Smooth muscle cell (in vitro differentiated cells): ENCODE measurements around the gene EYA3. TPM values are rescaled to one million over a fixed set of nuclear protein-coding genes. Genes with fewer than 3 reads are reported as not detected.
A peak's percentile ranks its signal among the peaks of the same experiment; 100 is the strongest.

Experiments
- DNase-seq: peaks from one replicate; lab custom pipeline; 2025; ENCODE audit not compliant: unreplicated experiment; lab: John Stamatoyannopoulos, UW
- H2AFZ ChIP-seq: fragments of 200-600 bp; sonication (generic); 2 replicates; pipeline ENCODE4 v1.6.0; 2016; ENCODE audit warnings: antibody characterized with exemption, low read depth, mild to moderate bottlenecking
- H3F3A ChIP-seq: fragments of 200-600 bp; sonication (generic); 2 replicates; pipeline ENCODE4 v1.6.0; 2017; ENCODE audit warnings: antibody characterized with exemption, low read depth
- H3K27ac ChIP-seq: fragments of 200-600 bp; sonication (generic); 2 replicates; pipeline ENCODE4 v1.5.1; 2016; ENCODE audit warnings: low read depth, mild to moderate bottlenecking
- H3K27me3 ChIP-seq: fragments of 200-600 bp; sonication (generic); 2 replicates; pipeline ENCODE4 v1.6.1; 2016; ENCODE audit warnings: low read depth, mild to moderate bottlenecking
- H3K36me3 ChIP-seq: fragments of 200-600 bp; sonication (generic); 2 replicates; pipeline ENCODE4 v1.5.1; 2016; ENCODE audit warnings: low read depth
- H3K4me1 ChIP-seq: fragments of 200-600 bp; sonication (generic); 2 replicates; pipeline ENCODE4 v1.5.1; 2016; ENCODE audit warnings: low read depth
- H3K4me2 ChIP-seq: fragments of 200-600 bp; sonication (generic); 2 replicates; pipeline ENCODE4 v1.6.0; 2016; ENCODE audit warnings: mild to moderate bottlenecking
- H3K4me3 ChIP-seq: fragments of 200-600 bp; sonication (generic); 2 replicates; pipeline ENCODE4 v1.5.1; 2016; ENCODE audit warnings: mild to moderate bottlenecking
- H3K79me2 ChIP-seq: fragments of 200-600 bp; sonication (generic); 2 replicates; pipeline ENCODE4 v1.6.0; 2016; ENCODE audit warnings: low read depth, mild to moderate bottlenecking
- H3K9ac ChIP-seq: fragments of 200-600 bp; sonication (generic); 2 replicates; pipeline ENCODE4 v1.6.0; 2016; ENCODE audit warnings: low read depth
- H3K9me3 ChIP-seq: fragments of 200-600 bp; sonication (generic); replicated peaks from 2 replicates; pipeline ENCODE4 v1.5.1; 2016; ENCODE audit warnings: low read depth
- H4K20me1 ChIP-seq: fragments of 200-600 bp; sonication (generic); 2 replicates; pipeline ENCODE4 v1.6.0; 2016; ENCODE audit warnings: low read depth
- CTCF ChIP-seq: fragments of 200-600 bp; sonication (generic); IDR thresholded peaks from 2 replicates; pipeline ENCODE4 v1.5.1; 2017; ENCODE audit warnings: borderline replicate concordance, mild to moderate bottlenecking, antibody characterized with exemption; ENCODE audit not compliant: insufficient read depth, poor library complexity, severe bottlenecking
- WGBS: methylation state at CpG from one replicate; pipeline ENCODE4 v1.1.7; 2016; ENCODE audit warnings: low lambda C conversion rate; 5-methylcytosine and 5-hydroxymethylcytosine counted together
- polyA plus RNA-seq: library from polyadenylated mRNA; unstranded; fragments of >200 nt; fragmentation: Nextera tagmentation; extraction: Ambion mirVana; gene quantifications from 2 replicates; pipeline ENCODE4 v1.2.1, GENCODE V29; 2016
- total RNA-seq: library from RNA; depleted of rRNA; stranded (reverse); fragments of >200 nt; gene quantifications from 2 replicates; pipeline ENCODE4 v1.2.3, GENCODE V29; 2014

The EYA3 gene
- total and polyA plus RNA-seq, 2 experiments from 2014 or later = 3.8 to 17.1 TPM

- no peaks in the 10 kb centered on the region for H3K9me3 ChIP-seq
- no peaks in the 10 kb centered on the region for H3K27me3 ChIP-seq
- H3F3A ChIP-seq = no peaks in the 10 kb centered on the region
- no peak for DNase-seq
- H3K36me3 ChIP-seq = no peaks in the 10 kb centered on the region
- H3K4me1 ChIP-seq = no peaks in the 10 kb centered on the region
- H3K79me2 ChIP-seq = no peaks in the 10 kb centered on the region
- no peak overlapping the region for H3K4me3 ChIP-seq
- no peak for TF ChIP-seq CTCF
- H2AFZ ChIP-seq = no peak overlapping the region
- H4K20me1 ChIP-seq = no peaks in the 10 kb centered on the region
- H3K4me2 ChIP-seq = no peak overlapping the region
- no peak overlapping the region for H3K9ac ChIP-seq
- H3K27ac ChIP-seq = no peak overlapping the region
Observed at GRCh38 chr1:28037206-28037605, 51.2 kb downstream of the EYA3 start.

GRCh38 chr1:28036431-28036830, 52.0 kb downstream of the EYA3 start:
- no peak for DNase-seq
- 100% methylated on average over 2 of the region's 2 CpGs for WGBS
- no peak overlapping the region for H3K4me2 ChIP-seq
- H3K4me1 ChIP-seq = no peaks in the 10 kb centered on the region
- H3K27ac ChIP-seq = no peak overlapping the region
- H3K9ac ChIP-seq = no peak overlapping the region
- TF ChIP-seq CTCF = no peak
- no peaks in the 10 kb centered on the region for H3K79me2 ChIP-seq
- H3K4me3 ChIP-seq = no peak overlapping the region
- no peaks in the 10 kb centered on the region for H3K9me3 ChIP-seq
- H3F3A ChIP-seq = no peaks in the 10 kb centered on the region
- H3K36me3 ChIP-seq = no peaks in the 10 kb centered on the region
- no peak overlapping the region for H2AFZ ChIP-seq
- no peaks in the 10 kb centered on the region for H3K27me3 ChIP-seq
- H4K20me1 ChIP-seq = no peaks in the 10 kb centered on the region

GRCh38 chr1:28035420-28035819, 53.0 kb downstream of the EYA3 start:
- 93% methylated on average over 4 of the region's 4 CpGs for WGBS
- Histone ChIP-seq H3K9ac (no peak overlapping the region), H3K27ac (no peak overlapping the region), H2AFZ (no peak overlapping the region), H3F3A (no peaks in the 10 kb centered on the region), H3K4me1 (no peaks in the 10 kb centered on the region), H3K9me3 (no peaks in the 10 kb centered on the region), H4K20me1 (no peaks in the 10 kb centered on the region), H3K79me2 (no peaks in the 10 kb centered on the region), H3K36me3 (no peaks in the 10 kb centered on the region), H3K4me3 (no peak overlapping the region), H3K4me2 (no peak overlapping the region), H3K27me3 (no peaks in the 10 kb centered on the region)
- TF ChIP-seq CTCF = no peak
- DNase-seq = no peak

GRCh38 chr1:28032281-28032680, 56.1 kb downstream of the EYA3 start:
- TF ChIP-seq CTCF = no peak
- Histone ChIP-seq H3K4me1 (no peaks in the 10 kb centered on the region), H3F3A (no peaks in the 10 kb centered on the region), H3K36me3 (no peaks in the 10 kb centered on the region), H3K27ac (no peak overlapping the region), H3K4me2 (peak overlapping the region; percentile 43), H3K9me3 (no peaks in the 10 kb centered on the region), H3K79me2 (no peaks in the 10 kb centered on the region), H3K27me3 (no peaks in the 10 kb centered on the region), H3K9ac (no peak overlapping the region), H2AFZ (no peak overlapping the region), H4K20me1 (no peaks in the 10 kb centered on the region), H3K4me3 (no peak overlapping the region)
- DNase-seq = no peak
